T-helper 1 cell treated with Interleukin-12 subunit alpha and Interleukin-12 subunit beta and Interleukin-4 antibody, amounts not matched to agents 30 μg/mL and 1 μg/mL, for 36 hours (primary cell): Measurements from ENCODE around the gene QRFPR.
A peak's percentile ranks its signal among the peaks of the same experiment; 100 is the strongest.
"Not testable (repeated sequence)": the region's sequence is repeated elsewhere in the genome, so short reads cannot be mapped to it uniquely, and the experiment has no call there.

Experiments used
- H3K27ac Mint-ChIP-seq: one replicate; pipeline ENCODE4 v1.8.0; 2021; ENCODE audit warnings: mild to moderate bottlenecking, mixed read lengths
- H3K27me3 Mint-ChIP-seq: one replicate; pipeline ENCODE4 v1.8.0; 2021; ENCODE audit warnings: low read depth, mixed read lengths
- H3K36me3 Mint-ChIP-seq: one replicate; pipeline ENCODE4 v1.8.0; 2021; ENCODE audit warnings: low read depth, mixed read lengths
- H3K4me1 Mint-ChIP-seq: one replicate; pipeline ENCODE4 v1.8.0; 2021; ENCODE audit warnings: low read depth, mixed read lengths
- H3K4me3 Mint-ChIP-seq: one replicate; pipeline ENCODE4 v1.8.0; 2021; ENCODE audit warnings: mild to moderate bottlenecking, moderate library complexity, mixed read lengths
- H3K9me3 Mint-ChIP-seq: one replicate; pipeline ENCODE4 v1.8.0; 2021; ENCODE audit warnings: mixed read lengths

Gene QRFPR

GRCh38 chr4:121313430-121313829, 67.4 kb downstream of the QRFPR start:
- not testable (repeated sequence) for H3K4me1 Mint-ChIP-seq, H3K9me3 Mint-ChIP-seq, H3K4me3 Mint-ChIP-seq, H3K36me3 Mint-ChIP-seq, H3K27ac Mint-ChIP-seq
- H3K27me3 Mint-ChIP-seq = peaks cover 13% of the 10 kb centered on the region

- Mint-ChIP-seq H3K4me3 (no peak overlapping the region), H3K36me3 (no peaks in the 10 kb centered on the region), H3K27me3 (peaks cover 7% of the 10 kb centered on the region), H3K9me3 (no peaks in the 10 kb centered on the region), H3K4me1 (peaks cover 12% of the 10 kb centered on the region), H3K27ac (no peak overlapping the region)
Measured at GRCh38 chr4:121308828-121309227, 72.0 kb downstream of the QRFPR start.

- peaks cover 12% of the 10 kb centered on the region for H3K4me1 Mint-ChIP-seq
Measured at GRCh38 chr4:121308328-121308663, 72.5 kb downstream of the QRFPR start.

GRCh38 chr4:121307445-121308327, 73.1 kb downstream of the QRFPR start:
- Mint-ChIP-seq H3K27me3 (peaks cover 12% of the 10 kb centered on the region), H3K9me3 (no peaks in the 10 kb centered on the region), H3K27ac (peak overlapping the region; percentile 32), H3K36me3 (no peaks in the 10 kb centered on the region), H3K4me1 (peaks cover 12% of the 10 kb centered on the region), H3K4me3 (no peak overlapping the region)

More at GRCh38 chr4:121308328-121308663, 72.5 kb downstream of the QRFPR start:
- no peaks in the 10 kb centered on the region for H3K9me3 Mint-ChIP-seq
- no peak overlapping the region for H3K27ac Mint-ChIP-seq
- no peaks in the 10 kb centered on the region for H3K36me3 Mint-ChIP-seq
- H3K4me3 Mint-ChIP-seq = no peak overlapping the region
- peaks cover 11% of the 10 kb centered on the region for H3K27me3 Mint-ChIP-seq

GRCh38 chr4:121306931-121307330, 73.9 kb downstream of the QRFPR start:
- H3K9me3 Mint-ChIP-seq = no peaks in the 10 kb centered on the region
- H3K4me1 Mint-ChIP-seq = peaks cover 12% of the 10 kb centered on the region
- no peaks in the 10 kb centered on the region for H3K36me3 Mint-ChIP-seq
- H3K27ac Mint-ChIP-seq = no peak overlapping the region
- no peak overlapping the region for H3K4me3 Mint-ChIP-seq
- H3K27me3 Mint-ChIP-seq = peaks cover 16% of the 10 kb centered on the region

- Mint-ChIP-seq H3K4me1 (peaks cover 12% of the 10 kb centered on the region), H3K36me3 (no peaks in the 10 kb centered on the region), H3K9me3 (no peaks in the 10 kb centered on the region), H3K4me3 (no peak overlapping the region), H3K27me3 (peaks cover 12% of the 10 kb centered on the region), H3K27ac (no peak overlapping the region)
Measured at GRCh38 chr4:121304893-121305292, 75.9 kb downstream of the QRFPR start.

GRCh38 chr4:121299367-121299766, 81.5 kb downstream of the QRFPR start:
- Mint-ChIP-seq H3K4me1 (no peaks in the 10 kb centered on the region), H3K27me3 (peaks cover 9% of the 10 kb centered on the region), H3K27ac (no peak overlapping the region), H3K4me3 (no peak overlapping the region), H3K9me3 (no peaks in the 10 kb centered on the region), H3K36me3 (no peaks in the 10 kb centered on the region)

- peaks cover 27% of the 10 kb centered on the region for H3K9me3 Mint-ChIP-seq
- H3K27ac Mint-ChIP-seq = no peak overlapping the region
- H3K4me1 Mint-ChIP-seq = peaks cover 2% of the 10 kb centered on the region
- H3K36me3 Mint-ChIP-seq = no peaks in the 10 kb centered on the region
- peaks cover 24% of the 10 kb centered on the region for H3K27me3 Mint-ChIP-seq
- no peak overlapping the region for H3K4me3 Mint-ChIP-seq
Measured at GRCh38 chr4:121283319-121283718, 97.5 kb downstream of the QRFPR start.

GRCh38 chr4:121280425-121280824, 100.4 kb downstream of the QRFPR start:
- peaks cover 8% of the 10 kb centered on the region for H3K9me3 Mint-ChIP-seq

GRCh38 chr4:121278811-121279368, 101.9 kb downstream of the QRFPR start:
- Mint-ChIP-seq H3K9me3 (no peaks in the 10 kb centered on the region), H3K27ac (no peak overlapping the region), H3K27me3 (peaks cover 11% of the 10 kb centered on the region), H3K4me3 (no peak overlapping the region), H3K4me1 (peaks cover 2% of the 10 kb centered on the region), H3K36me3 (no peaks in the 10 kb centered on the region)

More at GRCh38 chr4:121280425-121280824, 100.4 kb downstream of the QRFPR start:
- Mint-ChIP-seq H3K27me3 (peaks cover 7% of the 10 kb centered on the region), H3K36me3 (no peaks in the 10 kb centered on the region), H3K4me1 (peaks cover 2% of the 10 kb centered on the region), H3K4me3 (no peak overlapping the region), H3K27ac (no peak overlapping the region)
